Measurements from ENCODE around the gene VPS13C.

DNA sequence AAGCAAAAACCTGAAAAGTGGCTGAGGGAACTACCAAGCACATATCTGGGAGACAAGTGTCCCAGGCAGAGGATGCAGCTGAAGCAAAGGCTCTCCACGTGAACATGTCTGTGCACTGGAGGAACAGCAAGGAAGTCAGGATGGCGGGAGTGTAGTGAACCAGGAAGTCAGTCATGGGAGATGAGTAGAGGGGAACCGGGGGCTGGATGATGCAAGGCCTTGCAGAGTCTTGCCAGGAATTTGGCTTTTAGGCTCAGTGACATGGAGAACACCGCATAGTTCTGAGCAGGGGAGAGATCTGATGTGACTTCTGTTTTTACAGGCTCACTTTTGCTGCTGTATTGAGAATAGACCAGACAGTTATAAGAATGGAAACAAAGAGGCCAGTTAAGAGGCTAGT lies 25.5 kb upstream of the VPS13C start:
- TF ChIP-seq, protein P1, sequence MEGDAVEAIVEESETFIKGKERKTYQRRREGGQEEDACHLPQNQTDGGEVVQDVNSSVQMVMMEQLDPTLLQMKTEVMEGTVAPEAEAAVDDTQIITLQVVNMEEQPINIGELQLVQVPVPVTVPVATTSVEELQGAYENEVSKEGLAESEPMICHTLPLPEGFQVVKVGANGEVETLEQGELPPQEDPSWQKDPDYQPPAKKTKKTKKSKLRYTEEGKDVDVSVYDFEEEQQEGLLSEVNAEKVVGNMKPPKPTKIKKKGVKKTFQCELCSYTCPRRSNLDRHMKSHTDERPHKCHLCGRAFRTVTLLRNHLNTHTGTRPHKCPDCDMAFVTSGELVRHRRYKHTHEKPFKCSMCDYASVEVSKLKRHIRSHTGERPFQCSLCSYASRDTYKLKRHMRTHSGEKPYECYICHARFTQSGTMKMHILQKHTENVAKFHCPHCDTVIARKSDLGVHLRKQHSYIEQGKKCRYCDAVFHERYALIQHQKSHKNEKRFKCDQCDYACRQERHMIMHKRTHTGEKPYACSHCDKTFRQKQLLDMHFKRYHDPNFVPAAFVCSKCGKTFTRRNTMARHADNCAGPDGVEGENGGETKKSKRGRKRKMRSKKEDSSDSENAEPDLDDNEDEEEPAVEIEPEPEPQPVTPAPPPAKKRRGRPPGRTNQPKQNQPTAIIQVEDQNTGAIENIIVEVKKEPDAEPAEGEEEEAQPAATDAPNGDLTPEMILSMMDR (IDR thresholded peaks at IDR 0.05) = no peak
- TF ChIP-seq SIN3A (IDR thresholded peaks at IDR 0.05; ENCODE audit: borderline replicate concordance, insufficient read depth, low read depth, low read length) (no peak), TCF7L2 (IDR thresholded peaks at IDR 0.05; ENCODE audit: low read depth, low read length) (no peak), POLR2AphosphoS5 (IDR thresholded peaks at IDR 0.05; ENCODE audit: low read depth, low read length) (no peak)
